IMR-90 (cell line): ENCODE data around the gene KCNK10. TPM values are rescaled to one million over a fixed set of nuclear protein-coding genes. Genes with fewer than 3 reads are reported as not detected.

Experiments used
- ATAC-seq: fragments of 200-7000 bp; cut with Tn5 transposase; 2 replicates; pipeline ENCODE4 v1.9.1; 2020; ENCODE audit warnings: low read depth, mild to moderate bottlenecking, moderate library complexity
- BruUV-seq: library from RNA; stranded (reverse); fragments of 400-500 nt; replicated peaks from 2 replicates; lab custom pipeline; 2021; lab: Mats Ljungman, UMichigan
- CTCF ChIA-PET: fragments of 300-600 bp; formaldehyde crosslinking; extraction: SDS; loops from one replicate; lab custom pipeline; 2021; ENCODE audit warnings: antibody characterized with exemption; lab: Yijun Ruan, JAX
- POLR2A ChIA-PET: fragments of 300-600 bp; sonication (Branson Sonifier 250); formaldehyde crosslinking; loops from one replicate; lab custom pipeline; 2022; ENCODE audit warnings: antibody characterized with exemption; ENCODE audit not compliant: unreplicated experiment; lab: Charles Lee
- DNase-seq: peaks from one replicate; pipeline ENCODE4 v3.0.0; 2013
- H2AFZ ChIP-seq: replicated peaks from 2 replicates; pipeline ENCODE3; 2013; ENCODE audit warnings: low read length, mild to moderate bottlenecking; ENCODE audit not compliant: poor library complexity
- H2AK5ac ChIP-seq: 2 replicates; pipeline ENCODE4 v1.6.1; 2013; ENCODE audit warnings: low read depth, low read length, inconsistent platforms
- H2AK9ac ChIP-seq: replicated peaks from 2 replicates; pipeline ENCODE3; 2013; ENCODE audit warnings: mild to moderate bottlenecking, low read depth, low read length, moderate library complexity; ENCODE audit not compliant: poor library complexity
- H2BK120ac ChIP-seq: 2 replicates; pipeline ENCODE4 v1.6.1; 2013; ENCODE audit warnings: low read depth, low read length, inconsistent platforms
- H2BK15ac ChIP-seq: 3 replicates; pipeline ENCODE4 v1.6.1; 2013; ENCODE audit warnings: low read depth, low read length, inconsistent platforms
- H2BK20ac ChIP-seq: 2 replicates; pipeline ENCODE4 v1.6.1; 2013; ENCODE audit warnings: low read depth, mild to moderate bottlenecking, inconsistent platforms, low read length, moderate library complexity
- H2BK5ac ChIP-seq: 2 replicates; pipeline ENCODE4 v1.6.1; 2013; ENCODE audit warnings: mild to moderate bottlenecking, low read depth, low read length, inconsistent platforms; ENCODE audit not compliant: poor library complexity, severe bottlenecking
- H3K14ac ChIP-seq: replicated peaks from 2 replicates; pipeline ENCODE4 v1.6.1; 2013; ENCODE audit warnings: low read depth, low read length, inconsistent platforms
- H3K18ac ChIP-seq: 2 replicates; pipeline ENCODE4 v1.6.1; 2013; ENCODE audit warnings: low read depth, low read length, control low read depth
- H3K23ac ChIP-seq: 2 replicates; pipeline ENCODE4 v1.6.1; 2013; ENCODE audit warnings: low read depth, low read length, inconsistent platforms
- H3K27ac ChIP-seq: 2 replicates; pipeline ENCODE4 v1.5.1; 2013; ENCODE audit warnings: mild to moderate bottlenecking, control low read depth, low read length; ENCODE audit not compliant: insufficient read depth
- H3K27me3 ChIP-seq: 2 replicates; pipeline ENCODE4 v1.6.1; 2013; ENCODE audit warnings: low read length; ENCODE audit not compliant: control insufficient read depth, insufficient read depth
- H3K36me3 ChIP-seq: 2 replicates; pipeline ENCODE4 v1.6.1; 2013; ENCODE audit warnings: low read length, mixed read lengths; ENCODE audit not compliant: control insufficient read depth, insufficient read depth
- H3K4ac ChIP-seq: 2 replicates; pipeline ENCODE4 v1.6.1; 2013; ENCODE audit warnings: low read depth, low read length, inconsistent platforms
- H3K4me1 ChIP-seq: 2 replicates; pipeline ENCODE4 v1.6.1; 2013; ENCODE audit warnings: low read length, mixed read lengths; ENCODE audit not compliant: control insufficient read depth, insufficient read depth
- H3K4me2 ChIP-seq: 2 replicates; pipeline ENCODE4 v1.6.1; 2013; ENCODE audit warnings: low read depth, mild to moderate bottlenecking, control low read depth, low read length, moderate library complexity
- H3K4me3 ChIP-seq: 2 replicates; pipeline ENCODE4 v1.5.1; 2013; ENCODE audit warnings: low read depth, mild to moderate bottlenecking, control low read depth, low read length, moderate library complexity; ENCODE audit not compliant: insufficient read depth
- H3K56ac ChIP-seq: 2 replicates; pipeline ENCODE4 v1.6.1; 2013; ENCODE audit warnings: low read length, inconsistent platforms; ENCODE audit not compliant: insufficient read depth; ENCODE audit errors: extremely low read depth
- H3K79me1 ChIP-seq, 2 experiments: 2 replicates each; pipeline ENCODE4 v1.6.1; 2013; ENCODE audit warnings: low read length in 2 of 2, inconsistent platforms in 1 of 2, low read depth in 1 of 2
- H3K9ac ChIP-seq: 2 replicates; pipeline ENCODE4 v1.6.1; 2013; ENCODE audit warnings: low read depth, low read length, control low read depth
- H3K9me1 ChIP-seq: 2 replicates; pipeline ENCODE4 v1.6.1; 2013; ENCODE audit warnings: low read length, inconsistent platforms; ENCODE audit not compliant: insufficient read depth
- H3K9me3 ChIP-seq: 2 replicates; pipeline ENCODE4 v1.6.1; 2013; ENCODE audit warnings: low read length; ENCODE audit not compliant: control insufficient read depth, insufficient read depth
- H4K20me1 ChIP-seq: 2 replicates; pipeline ENCODE4 v1.6.1; 2013; ENCODE audit warnings: low read length, inconsistent platforms; ENCODE audit not compliant: insufficient read depth
- H4K5ac ChIP-seq: 2 replicates; pipeline ENCODE4 v1.6.1; 2013; ENCODE audit warnings: mild to moderate bottlenecking, low read depth, low read length, control low read depth
- H4K8ac ChIP-seq, 2 experiments: 2 replicates each; pipeline ENCODE4 v1.6.1; 2013; ENCODE audit warnings: low read depth in 2 of 2, low read length in 2 of 2, control low read depth in 1 of 2, inconsistent platforms in 1 of 2
- H4K91ac ChIP-seq: 2 replicates; pipeline ENCODE4 v1.6.1; 2013; ENCODE audit warnings: low read depth, low read length, inconsistent platforms; ENCODE audit not compliant: insufficient read depth
- BHLHE40 ChIP-seq: fragments of 150-350 bp; IDR thresholded peaks from 2 replicates; pipeline ENCODE4 v1.6.1; 2016; ENCODE audit warnings: mild to moderate bottlenecking, low read depth, low read length
- FOS ChIP-seq: fragments of 150-350 bp; IDR thresholded peaks from 2 replicates; pipeline ENCODE4 v1.6.1; 2016; ENCODE audit warnings: low read depth, low read length
- POLR2A ChIP-seq: IDR thresholded peaks from 2 replicates; pipeline ENCODE4 v1.6.1; 2012; ENCODE audit warnings: mild to moderate bottlenecking, low read depth, low read length
- RFX5 ChIP-seq: IDR thresholded peaks from 2 replicates; pipeline ENCODE4 v1.8.0; 2012; ENCODE audit warnings: low read depth, mild to moderate bottlenecking, low read length, moderate library complexity
- SMC3 ChIP-seq: fragments of 150-350 bp; IDR thresholded peaks from 2 replicates; pipeline ENCODE4 v1.6.1; 2016; ENCODE audit warnings: low read depth, mild to moderate bottlenecking, antibody characterized with exemption, low read length, moderate library complexity
- dilution Hi-C: fragments of 300-500 bp; cut with HindIII; formaldehyde crosslinking; loops from one replicate; pipeline ENCODE4 v1.14.3; 2018; ENCODE audit warnings: low sequenced_read_pairs; ENCODE audit not compliant: unreplicated experiment
- in situ Hi-C: fragments of 300-500 bp; cut with MboI; formaldehyde crosslinking; loops from 3 replicates; pipeline ENCODE4 v1.14.3; 2019; ENCODE audit warnings: low sequenced_read_pairs, inconsistent platforms, mixed read lengths
- intact Hi-C: fragments of 100-400 bp; cut with micrococcal nuclease; formaldehyde crosslinking; loops from 2 replicates; pipeline ENCODE4 v1.10.0; 2022
- polyA plus RNA-seq, 3 experiments: library from polyadenylated mRNA; depleted of rRNA; stranded (reverse); fragments of >200 nt; gene quantifications; 2 replicates each; pipeline ENCODE4 v1.2.3, GENCODE V29; 2012; ENCODE audit warnings: low replicate concordance in 1 of 3
- total RNA-seq: library from RNA; depleted of rRNA; stranded (reverse); fragments of >200 nt; gene quantifications from 2 replicates; pipeline ENCODE4 v1.2.3, GENCODE V29; 2012
- TF ChIP-seq, protein P1 (sequence below): fragments of 150-350 bp; IDR thresholded peaks from 2 replicates; pipeline ENCODE4 v1.6.1; 2016; ENCODE audit warnings: low read depth, mild to moderate bottlenecking, low read length, moderate library complexity, borderline replicate concordance
- TF ChIP-seq, protein P2 (sequence below): fragments of 150-350 bp; IDR thresholded peaks from 2 replicates; pipeline ENCODE4 v1.6.1; 2017; ENCODE audit warnings: mild to moderate bottlenecking, antibody characterized with exemption, low read length, low read depth

The KCNK10 gene
- total and polyA plus RNA-seq, 2 of the 4 experiments (the other 2 are of a cell fraction), result not detected

DNA sequence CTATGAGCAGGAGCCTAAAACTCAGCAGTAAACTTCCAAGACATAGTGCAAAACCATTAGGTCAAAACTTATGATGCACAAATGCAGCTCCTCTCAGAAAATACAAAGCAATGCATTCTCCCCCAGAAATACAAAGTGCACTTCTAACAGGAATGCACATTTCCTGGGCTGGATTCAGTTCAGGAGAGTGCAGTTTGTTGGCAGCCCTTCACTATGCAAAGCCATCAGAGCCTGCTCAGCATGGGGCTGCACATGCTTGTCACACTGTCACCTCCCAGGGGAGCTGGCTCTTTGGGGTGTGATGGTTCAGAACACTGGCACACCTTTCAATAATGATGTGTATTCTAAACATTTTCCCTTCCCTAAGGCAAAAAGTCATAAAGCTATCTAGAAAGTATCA, 110.4 kb downstream of the KCNK10 start:
- Histone ChIP-seq H2BK15ac (no peak overlapping the region), H2BK20ac (no peak overlapping the region), H3K56ac (no peak overlapping the region), H3K79me1 (no peaks in the 10 kb centered on the region), H3K36me3 (no peaks in the 10 kb centered on the region), H4K20me1 (no peaks in the 10 kb centered on the region), H2AK5ac (no peak overlapping the region), H3K4ac (no peak overlapping the region), H2AK9ac (no peak overlapping the region), H4K8ac (no peak overlapping the region), H3K9me1 (no peaks in the 10 kb centered on the region), H3K4me2 (no peak overlapping the region), H3K4me3 (no peak overlapping the region), H3K4me1 (no peaks in the 10 kb centered on the region), H3K23ac (no peak overlapping the region), H4K5ac (no peak overlapping the region), H3K9ac (no peak overlapping the region), H2BK120ac (no peak overlapping the region), H3K27ac (no peak overlapping the region), H3K27me3 (no peaks in the 10 kb centered on the region), H4K91ac (no peak overlapping the region), H3K14ac (no peak overlapping the region), H2BK5ac (no peak overlapping the region), H2AFZ (no peak overlapping the region), H3K9me3 (no peaks in the 10 kb centered on the region), H3K18ac (no peak overlapping the region)
- no peak for DNase-seq
- ChIA-PET POLR2A (no interaction called here), CTCF (no interaction called here)
- in situ Hi-C loops, result no loop called here
- TF ChIP-seq, protein P1, sequence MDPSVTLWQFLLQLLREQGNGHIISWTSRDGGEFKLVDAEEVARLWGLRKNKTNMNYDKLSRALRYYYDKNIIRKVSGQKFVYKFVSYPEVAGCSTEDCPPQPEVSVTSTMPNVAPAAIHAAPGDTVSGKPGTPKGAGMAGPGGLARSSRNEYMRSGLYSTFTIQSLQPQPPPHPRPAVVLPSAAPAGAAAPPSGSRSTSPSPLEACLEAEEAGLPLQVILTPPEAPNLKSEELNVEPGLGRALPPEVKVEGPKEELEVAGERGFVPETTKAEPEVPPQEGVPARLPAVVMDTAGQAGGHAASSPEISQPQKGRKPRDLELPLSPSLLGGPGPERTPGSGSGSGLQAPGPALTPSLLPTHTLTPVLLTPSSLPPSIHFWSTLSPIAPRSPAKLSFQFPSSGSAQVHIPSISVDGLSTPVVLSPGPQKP, result no peak
- TF ChIP-seq RFX5 (no peak), SMC3 (no peak), FOS (no peak), POLR2A (no peak), BHLHE40 (no peak)
- TF ChIP-seq, protein P2, sequence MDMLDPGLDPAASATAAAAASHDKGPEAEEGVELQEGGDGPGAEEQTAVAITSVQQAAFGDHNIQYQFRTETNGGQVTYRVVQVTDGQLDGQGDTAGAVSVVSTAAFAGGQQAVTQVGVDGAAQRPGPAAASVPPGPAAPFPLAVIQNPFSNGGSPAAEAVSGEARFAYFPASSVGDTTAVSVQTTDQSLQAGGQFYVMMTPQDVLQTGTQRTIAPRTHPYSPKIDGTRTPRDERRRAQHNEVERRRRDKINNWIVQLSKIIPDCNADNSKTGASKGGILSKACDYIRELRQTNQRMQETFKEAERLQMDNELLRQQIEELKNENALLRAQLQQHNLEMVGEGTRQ, result no peak
- no peak for ATAC-seq
- no TSS peak for BruUV-seq
- intact Hi-C loops, result no loop called here
- dilution Hi-C loops, result no loop called here
